C4-2B (cell line): ENCODE results near the gene PRKCB.

Experiments used
- ZFX ChIP-seq: fragments of 450-650 bp; IDR thresholded peaks from 2 replicates; pipeline ENCODE4 v1.6.1; 2017
- TF ChIP-seq, protein P1 (sequence below): fragments of 450-650 bp; conservative IDR thresholded peaks from 2 replicates; pipeline ENCODE4 v1.5.1; 2017; ENCODE audit warnings: mild to moderate bottlenecking

DNA sequence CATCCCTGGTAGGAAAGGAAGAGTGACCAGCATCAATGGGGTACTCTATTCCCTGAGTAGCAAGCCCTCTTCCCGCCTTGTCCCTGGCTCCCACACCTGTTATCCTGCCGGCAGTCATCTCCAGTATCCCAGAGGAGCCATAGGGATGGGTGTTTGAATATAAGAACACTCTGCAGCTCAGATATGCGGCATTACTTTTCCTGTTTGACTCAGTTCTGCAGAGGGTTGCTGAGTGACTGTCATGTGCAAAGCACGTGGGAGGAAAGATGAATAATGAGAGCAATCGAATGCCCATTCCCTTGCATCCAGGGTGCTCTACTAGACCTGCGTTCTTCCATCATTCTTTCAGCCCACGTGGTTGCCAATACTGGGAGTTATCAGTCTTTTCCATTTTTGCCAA, 115.1 kb downstream of the PRKCB start:
- TF ChIP-seq, protein P1, sequence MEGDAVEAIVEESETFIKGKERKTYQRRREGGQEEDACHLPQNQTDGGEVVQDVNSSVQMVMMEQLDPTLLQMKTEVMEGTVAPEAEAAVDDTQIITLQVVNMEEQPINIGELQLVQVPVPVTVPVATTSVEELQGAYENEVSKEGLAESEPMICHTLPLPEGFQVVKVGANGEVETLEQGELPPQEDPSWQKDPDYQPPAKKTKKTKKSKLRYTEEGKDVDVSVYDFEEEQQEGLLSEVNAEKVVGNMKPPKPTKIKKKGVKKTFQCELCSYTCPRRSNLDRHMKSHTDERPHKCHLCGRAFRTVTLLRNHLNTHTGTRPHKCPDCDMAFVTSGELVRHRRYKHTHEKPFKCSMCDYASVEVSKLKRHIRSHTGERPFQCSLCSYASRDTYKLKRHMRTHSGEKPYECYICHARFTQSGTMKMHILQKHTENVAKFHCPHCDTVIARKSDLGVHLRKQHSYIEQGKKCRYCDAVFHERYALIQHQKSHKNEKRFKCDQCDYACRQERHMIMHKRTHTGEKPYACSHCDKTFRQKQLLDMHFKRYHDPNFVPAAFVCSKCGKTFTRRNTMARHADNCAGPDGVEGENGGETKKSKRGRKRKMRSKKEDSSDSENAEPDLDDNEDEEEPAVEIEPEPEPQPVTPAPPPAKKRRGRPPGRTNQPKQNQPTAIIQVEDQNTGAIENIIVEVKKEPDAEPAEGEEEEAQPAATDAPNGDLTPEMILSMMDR = no peak
- TF ChIP-seq ZFX = no peak
